ENCODE measurements around the gene RBM15B.

- no peak for TF ChIP-seq CTCF (IDR thresholded peaks at IDR 0.05)
- no peak for TF ChIP-seq EP300 (IDR thresholded peaks at IDR 0.05)
- TF ChIP-seq POLR2AphosphoS5 (IDR thresholded peaks at IDR 0.05) = no peak
- no peak for TF ChIP-seq POLR2A (IDR thresholded peaks at IDR 0.05)
Measured at GRCh38 chr3:51373658-51374421, 17.2 kb upstream of the RBM15B start.
